Measurements from ENCODE around the gene HCFC2. TPM values are rescaled to one million over a fixed set of nuclear protein-coding genes. Genes with fewer than 3 reads are reported as not detected.

HCFC2 gene
- total and polyA plus RNA-seq, 9 of the 15 experiments (the other 6 are each of a cell fraction or from before 2014, with no cell fraction given): 1.2 to 6.5 (median 3.8) TPM

- no peaks in the 10 kb centered on the region for H3K9me3 ChIP-seq (replicated peaks; ENCODE audit: control insufficient read depth, insufficient read depth, low read depth, low read length)
- 44% methylated on average over 4 of the region's 4 CpGs for WGBS (ENCODE audit: insufficient coverage, low coverage, missing lambda C conversion rate)
- FAIRE-seq (no peak), DNase-seq (ENCODE audit: extremely low read depth in 1 of 4, low spot score in 3 of 4) (no peak), ATAC-seq (no peak)
- peaks cover 1% of the 10 kb centered on the region; the same call in 1 of the 3 replicates for H3K36me3 ChIP-seq (ENCODE audit: control insufficient read depth, insufficient read depth, low read length)
- H3K79me2 ChIP-seq (ENCODE audit: control insufficient read depth, insufficient read depth, low read length): no peaks in the 10 kb centered on the region
- no peak overlapping the region for H3K27ac ChIP-seq (ENCODE audit: extremely low read depth, low read depth, low read length)
- ChIA-PET CTCF (ENCODE audit: low intra/inter-chr PET ratio) (interaction anchor here (0.6 to 2.0 kb wide), 4 partner anchors 52 to 347 kb away, joined by 4 to 12 read pairs (median 8); partner anchors contain the start of gene CHST11), POLR2A (interaction anchor here (0.8 to 1.7 kb wide), 8 partner anchors 10 to 144 kb away, joined by 3 to 7 read pairs (median 4); partner anchors contain the start of genes NFYB and TDG)
- BruUV-seq (replicated peaks): no TSS peak
- H3K4me2 ChIP-seq (ENCODE audit: insufficient read depth, low read length): no peak overlapping the region
- no peak overlapping the region for H3K4me3 ChIP-seq
- no peaks in the 10 kb centered on the region for H3K4me1 ChIP-seq (replicated peaks in 1 of 2; ENCODE audit: control insufficient read depth in 2 of 2, insufficient read depth in 2 of 2, low read length in 2 of 2)
- in situ Hi-C loops (cut with MboI) (loop anchor here (10.0 kb wide), 1 partner anchor 225 kb away; no protein-coding TSS in a partner anchor), intact Hi-C loops (cut with micrococcal nuclease) (loop anchor here (1.0 to 5.0 kb wide), 7 partner anchors 45 to 337 kb away; partner anchors contain the start of gene HCFC2)
- H3K9ac ChIP-seq (ENCODE audit: insufficient read depth in 1 of 2, low read depth in 2 of 2, low read length in 2 of 2): no peak overlapping the region
- no peak overlapping the region for H2AFZ ChIP-seq (ENCODE audit: low read depth, low read length)
- H3K9me1 ChIP-seq (ENCODE audit: control insufficient read depth, insufficient read depth, low read length): no peaks in the 10 kb centered on the region
- H4K20me1 ChIP-seq (replicated peaks; ENCODE audit: control insufficient read depth, insufficient read depth, low read length): no peaks in the 10 kb centered on the region
- H3K27me3 ChIP-seq (ENCODE audit: control insufficient read depth in 2 of 2, insufficient read depth in 2 of 2, low read length in 2 of 2): no peaks in the 10 kb centered on the region
- TF ChIP-seq MAFK (IDR thresholded peaks at IDR 0.05; ENCODE audit: low read length) (0 out of 2 replicates have a peak, but pooled peaks have one; percentile 11), ZNF140 (CRISPR knock-in tag; IDR thresholded peaks at IDR 0.05) (no peak), TCF3 (CRISPR knock-in tag; IDR thresholded peaks at IDR 0.05) (0 out of 2 replicates have a peak, but pooled peaks have one; percentile 9), POU5F1 (IDR thresholded peaks at IDR 0.05; ENCODE audit: borderline replicate concordance, low read depth, low read length, partially characterized antibody) (no peak), RAD51 (IDR thresholded peaks at IDR 0.05; ENCODE audit: borderline replicate concordance, low read depth) (no peak), STAT6 (CRISPR knock-in tag; IDR thresholded peaks at IDR 0.05) (no peak), FOXK2 (conservative IDR thresholded peaks at IDR 0.05 in 1 of 2, IDR thresholded peaks at IDR 0.05 in 1 of 2; ENCODE audit: low read depth in 2 of 2) (no peak), CEBPG (CRISPR knock-in tag; IDR thresholded peaks at IDR 0.05) (no peak), CEBPG (tag; conservative IDR thresholded peaks at IDR 0.05 in 1 of 2, IDR thresholded peaks at IDR 0.05 in 1 of 2) (peak in 1 of 2 experiments; percentile 12; a peak in 1 of 4 replicates)
- TF ChIP-seq, protein P1, sequence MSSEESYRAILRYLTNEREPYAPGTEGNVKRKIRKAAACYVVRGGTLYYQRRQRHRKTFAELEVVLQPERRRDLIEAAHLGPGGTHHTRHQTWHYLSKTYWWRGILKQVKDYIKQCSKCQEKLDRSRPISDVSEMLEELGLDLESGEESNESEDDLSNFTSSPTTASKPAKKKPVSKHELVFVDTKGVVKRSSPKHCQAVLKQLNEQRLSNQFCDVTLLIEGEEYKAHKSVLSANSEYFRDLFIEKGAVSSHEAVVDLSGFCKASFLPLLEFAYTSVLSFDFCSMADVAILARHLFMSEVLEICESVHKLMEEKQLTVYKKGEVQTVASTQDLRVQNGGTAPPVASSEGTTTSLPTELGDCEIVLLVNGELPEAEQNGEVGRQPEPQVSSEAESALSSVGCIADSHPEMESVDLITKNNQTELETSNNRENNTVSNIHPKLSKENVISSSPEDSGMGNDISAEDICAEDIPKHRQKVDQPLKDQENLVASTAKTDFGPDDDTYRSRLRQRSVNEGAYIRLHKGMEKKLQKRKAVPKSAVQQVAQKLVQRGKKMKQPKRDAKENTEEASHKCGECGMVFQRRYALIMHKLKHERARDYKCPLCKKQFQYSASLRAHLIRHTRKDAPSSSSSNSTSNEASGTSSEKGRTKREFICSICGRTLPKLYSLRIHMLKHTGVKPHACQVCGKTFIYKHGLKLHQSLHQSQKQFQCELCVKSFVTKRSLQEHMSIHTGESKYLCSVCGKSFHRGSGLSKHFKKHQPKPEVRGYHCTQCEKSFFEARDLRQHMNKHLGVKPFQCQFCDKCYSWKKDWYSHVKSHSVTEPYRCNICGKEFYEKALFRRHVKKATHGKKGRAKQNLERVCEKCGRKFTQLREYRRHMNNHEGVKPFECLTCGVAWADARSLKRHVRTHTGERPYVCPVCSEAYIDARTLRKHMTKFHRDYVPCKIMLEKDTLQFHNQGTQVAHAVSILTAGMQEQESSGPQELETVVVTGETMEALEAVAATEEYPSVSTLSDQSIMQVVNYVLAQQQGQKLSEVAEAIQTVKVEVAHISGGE (CRISPR knock-in tag; IDR thresholded peaks at IDR 0.05): no peak
Measured at GRCh38 chr12:104109446-104110271, 45.3 kb downstream of the HCFC2 start.
